ENCODE measurements around the gene KREMEN1. TPM values are rescaled to one million over a fixed set of nuclear protein-coding genes. Genes with fewer than 3 reads are reported as not detected.

Gene KREMEN1
- total RNA-seq, 1 donor from 2014 or later: 10.7 TPM

DNA sequence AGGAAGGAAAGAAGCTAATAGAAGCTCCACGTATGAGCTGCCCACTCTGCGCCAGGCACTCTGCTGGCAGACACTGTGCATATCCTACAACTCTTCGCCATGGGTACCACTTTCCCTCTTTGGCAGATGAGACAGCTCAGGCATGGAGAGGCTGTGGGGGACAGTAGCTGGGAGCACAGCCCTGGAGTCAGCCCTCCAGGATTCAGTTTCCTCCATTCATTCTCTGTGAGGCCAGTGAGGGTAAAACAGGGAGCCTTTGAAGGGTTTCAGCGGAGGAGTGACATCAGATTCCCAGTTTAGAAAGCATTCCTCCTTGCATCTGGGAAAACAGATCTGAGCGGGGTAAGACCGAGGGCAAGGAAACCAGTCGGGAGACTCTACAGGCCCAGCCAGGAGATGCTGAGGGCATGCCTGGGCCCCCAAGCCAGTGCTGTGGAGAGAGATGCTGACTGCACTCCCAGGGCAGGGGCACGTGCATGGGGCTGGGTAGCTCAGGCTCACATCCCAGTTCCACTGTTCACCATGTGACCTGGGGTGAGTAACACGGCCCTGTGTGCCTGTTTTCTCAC lies 74.6 kb downstream of the KREMEN1 start:
- intact Hi-C loops (cut with DNase I): no loop called here
- TF ChIP-seq, protein P1, sequence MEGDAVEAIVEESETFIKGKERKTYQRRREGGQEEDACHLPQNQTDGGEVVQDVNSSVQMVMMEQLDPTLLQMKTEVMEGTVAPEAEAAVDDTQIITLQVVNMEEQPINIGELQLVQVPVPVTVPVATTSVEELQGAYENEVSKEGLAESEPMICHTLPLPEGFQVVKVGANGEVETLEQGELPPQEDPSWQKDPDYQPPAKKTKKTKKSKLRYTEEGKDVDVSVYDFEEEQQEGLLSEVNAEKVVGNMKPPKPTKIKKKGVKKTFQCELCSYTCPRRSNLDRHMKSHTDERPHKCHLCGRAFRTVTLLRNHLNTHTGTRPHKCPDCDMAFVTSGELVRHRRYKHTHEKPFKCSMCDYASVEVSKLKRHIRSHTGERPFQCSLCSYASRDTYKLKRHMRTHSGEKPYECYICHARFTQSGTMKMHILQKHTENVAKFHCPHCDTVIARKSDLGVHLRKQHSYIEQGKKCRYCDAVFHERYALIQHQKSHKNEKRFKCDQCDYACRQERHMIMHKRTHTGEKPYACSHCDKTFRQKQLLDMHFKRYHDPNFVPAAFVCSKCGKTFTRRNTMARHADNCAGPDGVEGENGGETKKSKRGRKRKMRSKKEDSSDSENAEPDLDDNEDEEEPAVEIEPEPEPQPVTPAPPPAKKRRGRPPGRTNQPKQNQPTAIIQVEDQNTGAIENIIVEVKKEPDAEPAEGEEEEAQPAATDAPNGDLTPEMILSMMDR (IDR thresholded peaks at IDR 0.05): no peak
- no peaks in the 10 kb centered on the region for H3K9me3 ChIP-seq
- no peak overlapping the region for H3K4me3 ChIP-seq
- H3K27ac ChIP-seq: no peak overlapping the region
- H3K4me1 ChIP-seq: peaks cover 0 to 12% of the 10 kb centered on the region in 2 donors
- DNase-seq (ENCODE audit: low spot score in 2 of 2): peak in 1 of 2 donors; percentile 50
- no peaks in the 10 kb centered on the region for H3K27me3 ChIP-seq
- H3K36me3 ChIP-seq: peaks cover 7 to 14% of the 10 kb centered on the region in 2 donors

DNA sequence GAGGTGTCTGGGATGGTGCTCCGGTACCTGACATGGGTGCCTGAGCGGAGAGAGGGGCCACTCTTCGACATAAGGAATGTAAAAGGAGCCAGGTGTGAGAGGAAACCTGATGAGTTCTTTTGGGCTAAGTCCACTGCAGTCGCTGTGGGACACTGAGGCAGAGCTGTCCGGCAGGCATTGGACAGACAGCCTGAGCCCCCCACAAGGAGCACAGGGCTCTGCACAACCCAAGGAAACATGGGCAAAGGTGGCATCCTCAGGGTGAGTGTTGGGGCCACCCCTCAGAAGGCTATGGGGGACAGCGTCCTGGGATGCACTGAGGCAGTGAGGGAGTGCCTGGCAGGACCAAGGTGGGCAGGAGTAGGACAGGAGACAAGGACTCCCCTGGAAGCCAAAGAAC lies 75.2 kb downstream of the KREMEN1 start:
- Histone ChIP-seq H3K27ac (no peak overlapping the region), H3K4me3 (no peak overlapping the region), H3K9me3 (no peaks in the 10 kb centered on the region), H3K27me3 (no peaks in the 10 kb centered on the region), H3K4me1 (peaks cover 0 to 12% of the 10 kb centered on the region in 2 donors), H3K36me3 (peaks cover 3 to 11% of the 10 kb centered on the region in 2 donors)
- DNase-seq (ENCODE audit: low spot score in 2 of 2): peak in 1 of 2 donors; percentile 33
- TF ChIP-seq, protein P1 (IDR thresholded peaks at IDR 0.05): no peak
- intact Hi-C loops (cut with DNase I): no loop called here

DNA sequence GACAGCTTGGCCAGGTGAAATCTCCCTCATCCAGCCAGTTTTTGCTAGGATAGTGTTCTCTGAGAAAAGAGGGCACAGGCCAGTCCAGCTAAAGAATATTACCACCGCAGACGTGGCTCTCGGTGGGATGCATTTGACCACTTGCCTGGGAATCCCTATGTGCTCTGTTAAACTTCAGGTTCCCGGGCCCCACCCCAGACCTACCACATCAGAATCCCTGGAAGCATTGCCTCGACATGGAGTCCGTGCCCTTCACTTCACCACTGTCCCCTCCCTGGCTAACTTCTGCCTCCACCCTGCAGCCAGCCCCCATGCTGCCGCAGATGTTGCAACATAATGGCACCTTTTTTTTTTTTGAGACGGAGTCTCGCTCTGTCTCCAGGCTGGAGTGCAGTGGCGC lies 76.0 kb downstream of the KREMEN1 start:
- no peaks in the 10 kb centered on the region for H3K9me3 ChIP-seq
- no peak overlapping the region for H3K4me3 ChIP-seq
- peaks cover 0 to 12% of the 10 kb centered on the region in 2 donors for H3K4me1 ChIP-seq
- no peak overlapping the region for H3K27ac ChIP-seq
- TF ChIP-seq, protein P1 (IDR thresholded peaks at IDR 0.05): no peak
- peaks cover 3 to 10% of the 10 kb centered on the region in 2 donors for H3K36me3 ChIP-seq
- DNase-seq (ENCODE audit: low spot score in 2 of 2): peak in 1 of 2 donors; percentile 40
- intact Hi-C loops (cut with DNase I): no loop called here
- H3K27me3 ChIP-seq: no peaks in the 10 kb centered on the region

DNA sequence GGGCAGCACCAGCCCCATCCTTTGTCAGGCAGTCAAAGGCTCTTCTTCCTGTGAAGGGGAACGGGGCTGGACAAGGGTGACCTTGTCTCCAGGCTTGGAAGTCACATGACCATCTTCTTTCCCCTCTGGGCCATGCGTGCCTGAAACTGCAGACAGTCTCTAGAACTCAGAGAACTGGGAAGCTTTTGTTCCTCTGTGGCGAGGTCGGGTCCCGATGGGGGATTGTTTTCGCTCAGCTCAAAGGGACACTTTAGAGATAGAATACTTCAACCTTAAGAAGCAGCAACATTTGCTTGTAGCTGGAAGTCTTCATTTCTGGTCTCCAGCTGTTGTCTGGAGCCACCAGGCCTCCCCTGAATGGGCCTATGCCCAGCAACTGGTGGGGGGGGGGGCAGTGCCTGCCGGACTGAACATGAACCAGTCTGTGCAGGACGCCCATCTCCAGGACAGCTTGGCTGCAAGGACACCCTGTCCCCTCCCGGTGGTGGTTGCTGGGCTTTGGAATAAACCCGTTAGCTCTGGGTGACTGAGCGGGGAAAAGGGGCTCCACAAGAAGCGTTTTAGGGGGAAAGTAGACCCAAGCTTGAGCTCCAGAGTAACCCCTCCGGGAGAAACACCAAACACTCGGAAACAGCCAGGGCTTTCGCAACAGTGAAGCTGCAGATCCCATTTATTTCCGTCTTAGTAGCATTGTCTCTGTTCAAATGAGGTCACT lies 77.2 kb downstream of the KREMEN1 start:
- Histone ChIP-seq H3K27ac (no peak overlapping the region), H3K27me3 (no peaks in the 10 kb centered on the region), H3K4me1 (peaks cover 3 to 18% of the 10 kb centered on the region in 2 donors), H3K4me3 (no peak overlapping the region), H3K36me3 (peaks cover 0 to under 1% of the 10 kb centered on the region in 2 donors), H3K9me3 (no peaks in the 10 kb centered on the region)
- intact Hi-C loops (cut with DNase I): loop anchor here (5.0 kb wide), 1 partner anchor 78 kb away; the partner anchor contains the start of gene KREMEN1
- DNase-seq (ENCODE audit: low spot score in 2 of 2): peak in 1 of 2 donors; percentile 42
- TF ChIP-seq, protein P1 (IDR thresholded peaks at IDR 0.05): no peak

DNA sequence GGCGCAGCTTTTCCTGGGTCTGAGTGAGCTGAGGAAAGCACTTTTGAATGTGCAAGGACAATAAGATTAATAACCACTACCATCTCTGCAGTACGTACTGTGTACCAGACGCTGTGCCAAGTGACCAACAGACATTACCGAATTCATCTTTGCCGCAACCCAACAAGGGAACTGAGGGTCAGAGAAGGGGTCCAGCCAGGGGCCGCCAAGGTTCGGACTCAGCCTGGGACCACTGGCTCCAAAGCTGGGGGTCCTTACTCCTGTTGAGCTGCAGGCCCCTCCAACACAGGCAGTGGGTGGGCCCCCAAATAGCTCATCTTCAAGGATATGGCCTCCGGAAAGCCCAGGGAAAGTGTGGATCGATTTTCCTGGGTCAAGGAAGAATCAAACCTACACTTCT lies 77.9 kb downstream of the KREMEN1 start:
- intact Hi-C loops (cut with DNase I): loop anchor here (5.0 kb wide), 1 partner anchor 78 kb away; the partner anchor contains the start of gene KREMEN1
- Histone ChIP-seq H3K27ac (no peak overlapping the region), H3K4me1 (peaks cover 3 to 18% of the 10 kb centered on the region in 2 donors)

More for the DNA sequence above, 77.9 kb downstream of the KREMEN1 start:
- no peaks in the 10 kb centered on the region for H3K27me3 ChIP-seq
- H3K9me3 ChIP-seq: no peaks in the 10 kb centered on the region
- DNase-seq (ENCODE audit: low spot score in 2 of 2): peak in 1 of 2 donors; percentile 50
- TF ChIP-seq, protein P1 (IDR thresholded peaks at IDR 0.05): no peak
- no peak overlapping the region for H3K4me3 ChIP-seq
- no peaks in the 10 kb centered on the region for H3K36me3 ChIP-seq

Measured in ascending aorta (tissue), 2 donors.